Measurements from ENCODE around the gene PHAF1.

DNA sequence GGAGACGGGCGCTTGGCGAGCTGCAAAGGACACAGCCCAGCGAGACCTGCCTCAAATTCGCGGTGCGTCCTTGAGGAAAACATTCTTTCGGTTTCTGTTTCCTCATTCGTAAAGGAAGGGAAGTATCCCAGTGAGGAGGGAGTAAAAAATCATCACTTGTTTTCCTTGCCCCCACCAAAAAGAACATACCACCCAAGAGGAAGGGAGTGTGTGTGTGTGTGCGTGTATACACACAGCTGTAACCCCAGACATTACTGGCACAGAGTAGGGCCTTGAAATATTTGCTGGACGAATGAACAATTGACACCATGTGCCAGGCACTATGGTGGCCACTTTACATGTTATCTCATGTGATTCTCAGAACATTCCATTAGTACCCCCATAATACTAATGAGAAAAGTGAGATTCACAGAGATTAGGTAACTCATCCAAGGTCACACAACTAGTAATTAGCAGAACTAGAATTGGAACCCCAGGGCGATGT lies 76.0 kb downstream of the PHAF1 start:
- TF ChIP-seq EZH2 (IDR thresholded peaks at IDR 0.05; ENCODE audit: insufficient read depth, poor library complexity, severe bottlenecking) (no peak), EZH2phosphoT487 (IDR thresholded peaks at IDR 0.05; ENCODE audit: insufficient read depth, low read depth) (no peak)

Data from GM23248 (cell line).